ENCODE measurements around the gene ZNF492. TPM values are rescaled to one million over a fixed set of nuclear protein-coding genes. Genes with fewer than 3 reads are reported as not detected.
A peak's percentile ranks its signal among the peaks of the same experiment; 100 is the strongest.

The ZNF492 gene
- total RNA-seq, 2 donors from 2014 or later: 0.08 to 0.19 TPM

GRCh38 chr19:22606954-22607652, 27.0 kb upstream of the ZNF492 start:
- Histone ChIP-seq H3K9me3 (no peaks in the 10 kb centered on the region), H3K4me3 (no peak overlapping the region), H3K36me3 (no peaks in the 10 kb centered on the region), H3K27me3 (no peaks in the 10 kb centered on the region), H3K27ac (no peak overlapping the region), H3K4me1 (no peaks in the 10 kb centered on the region)
- peak; percentile 23 for DNase-seq (ENCODE audit: low spot score)
- no peak for TF ChIP-seq CTCF (IDR thresholded peaks at IDR 0.05)

- H3K36me3 ChIP-seq: no peaks in the 10 kb centered on the region
- TF ChIP-seq CTCF (IDR thresholded peaks at IDR 0.05): no peak
- peak; percentile 5 for DNase-seq (ENCODE audit: low spot score)
These were observed 26.3 kb upstream of the ZNF492 start for GRCh38 chr19:22607653-22608430.

GRCh38 chr19:22608441-22608840, 25.7 kb upstream of the ZNF492 start:
- Histone ChIP-seq H3K36me3 (no peaks in the 10 kb centered on the region), H3K27me3 (no peaks in the 10 kb centered on the region), H3K9me3 (no peaks in the 10 kb centered on the region), H3K4me3 (no peak overlapping the region), H3K4me1 (no peaks in the 10 kb centered on the region), H3K27ac (no peak overlapping the region)
- no peak for TF ChIP-seq CTCF (IDR thresholded peaks at IDR 0.05)
- DNase-seq (ENCODE audit: low spot score): peak; percentile 52

More at GRCh38 chr19:22607653-22608430, 26.3 kb upstream of the ZNF492 start:
- no peaks in the 10 kb centered on the region for H3K27me3 ChIP-seq
- H3K9me3 ChIP-seq: no peaks in the 10 kb centered on the region
- H3K27ac ChIP-seq: no peak overlapping the region
- no peaks in the 10 kb centered on the region for H3K4me1 ChIP-seq
- H3K4me3 ChIP-seq: no peak overlapping the region

- H3K36me3 ChIP-seq: no peaks in the 10 kb centered on the region
- TF ChIP-seq CTCF (IDR thresholded peaks at IDR 0.05): no peak
- DNase-seq (ENCODE audit: low spot score): peak; percentile 23
- H3K4me1 ChIP-seq: no peaks in the 10 kb centered on the region
- H3K9me3 ChIP-seq: no peaks in the 10 kb centered on the region
- no peak overlapping the region for H3K27ac ChIP-seq
- no peaks in the 10 kb centered on the region for H3K27me3 ChIP-seq
- H3K4me3 ChIP-seq: no peak overlapping the region
These were observed 24.5 kb upstream of the ZNF492 start for GRCh38 chr19:22609630-22610029.

- Histone ChIP-seq H3K4me3 (no peak overlapping the region), H3K36me3 (no peaks in the 10 kb centered on the region), H3K9me3 (no peaks in the 10 kb centered on the region), H3K4me1 (no peaks in the 10 kb centered on the region), H3K27ac (no peak overlapping the region), H3K27me3 (no peaks in the 10 kb centered on the region)
- no peak for DNase-seq (ENCODE audit: low spot score)
- no peak for TF ChIP-seq CTCF (IDR thresholded peaks at IDR 0.05)
These were observed 24.0 kb upstream of the ZNF492 start for GRCh38 chr19:22610121-22610520.
